Measurements from ENCODE around the gene KRAS. TPM values are rescaled to one million over a fixed set of nuclear protein-coding genes. Genes with fewer than 3 reads are reported as not detected.

Gene KRAS
- total RNA-seq, 2 donors from 2014 or later, result 12.1 to 19.1 TPM

Other genes with a start within 250 kb of the KRAS start
- 1 to 10 TPM; 1.5 to 3.8 TPM for gene DNAI7, start 55.8 kb downstream of the KRAS start, total RNA-seq
- 10 to 100 TPM; 23.1 to 39.3 TPM for gene ETFRF1, start 55.7 kb downstream of the KRAS start, total RNA-seq

Measured in prostate gland (tissue), 2 donors.